NCI-H146 (cell line): ENCODE data around the gene COL25A1.

Experiments used
- DNase-seq: peaks from one replicate; lab custom pipeline; 2025; lab: John Stamatoyannopoulos, UW

COL25A1 gene

GRCh38 chr4:108861334-108861733 is 441.1 kb downstream of the COL25A1 start:
- no peak for DNase-seq

- no peak for DNase-seq
Observed at GRCh38 chr4:108854786-108855185, 447.7 kb downstream of the COL25A1 start.

- no peak for DNase-seq
Observed at GRCh38 chr4:108852691-108853090, 449.8 kb downstream of the COL25A1 start.

- DNase-seq: no peak
Observed at GRCh38 chr4:108851366-108851765, 451.1 kb downstream of the COL25A1 start.

- DNase-seq: no peak
Observed at GRCh38 chr4:108850219-108850649, 452.2 kb downstream of the COL25A1 start.

- no peak for DNase-seq
Observed at GRCh38 chr4:108849611-108850168, 452.8 kb downstream of the COL25A1 start.

GRCh38 chr4:108846568-108846967 is 455.9 kb downstream of the COL25A1 start:
- no peak for DNase-seq

GRCh38 chr4:108840426-108840975 is 462.0 kb downstream of the COL25A1 start:
- no peak for DNase-seq

GRCh38 chr4:108839333-108839732 is 463.1 kb downstream of the COL25A1 start:
- DNase-seq: no peak

GRCh38 chr4:108838451-108838850 is 464.0 kb downstream of the COL25A1 start:
- no peak for DNase-seq

GRCh38 chr4:108834835-108835384 is 467.5 kb downstream of the COL25A1 start:
- peak; percentile 0 for DNase-seq

GRCh38 chr4:108834166-108834834 is 468.2 kb downstream of the COL25A1 start:
- no peak for DNase-seq

GRCh38 chr4:108833046-108833445 is 469.4 kb downstream of the COL25A1 start:
- DNase-seq: no peak

- DNase-seq: no peak
Observed at GRCh38 chr4:108831886-108832285, 470.6 kb downstream of the COL25A1 start.

GRCh38 chr4:108831291-108831690 is 471.2 kb downstream of the COL25A1 start:
- DNase-seq: no peak

GRCh38 chr4:108830509-108831244 is 471.8 kb downstream of the COL25A1 start:
- no peak for DNase-seq

GRCh38 chr4:108829966-108830492 is 472.4 kb downstream of the COL25A1 start:
- no peak for DNase-seq

GRCh38 chr4:108828620-108829019 is 473.8 kb downstream of the COL25A1 start:
- peak; percentile 5 for DNase-seq

- no peak for DNase-seq
Observed at GRCh38 chr4:108825737-108826136, 476.7 kb downstream of the COL25A1 start.

- no peak for DNase-seq
Observed at GRCh38 chr4:108821351-108821930, 481.0 kb downstream of the COL25A1 start.

GRCh38 chr4:108820492-108821350 is 481.7 kb downstream of the COL25A1 start:
- DNase-seq: no peak
